Hepatocyte (in vitro differentiated cells): ENCODE data around the gene DNAJC9. TPM values are rescaled to one million over a fixed set of nuclear protein-coding genes. Genes with fewer than 3 reads are reported as not detected.

ENCODE experiments used
- DNase-seq: peaks from one replicate; pipeline ENCODE4 v3.0.0-alpha.2; 2016; ENCODE audit warnings: low spot score
- H2AFZ ChIP-seq: fragments of 200-600 bp; sonication (generic); 2 replicates; pipeline ENCODE4 v1.6.0; 2016; ENCODE audit warnings: antibody characterized with exemption, mild to moderate bottlenecking
- H3K27ac ChIP-seq: fragments of 200-600 bp; sonication (generic); 2 replicates; pipeline ENCODE4 v1.5.1; 2016; ENCODE audit warnings: mild to moderate bottlenecking
- H3K27me3 ChIP-seq: fragments of 200-600 bp; sonication (generic); 2 replicates; pipeline ENCODE4 v1.6.1; 2016
- H3K36me3 ChIP-seq: fragments of 200-600 bp; sonication (generic); replicated peaks from 2 replicates; pipeline ENCODE4 v1.5.1; 2016; ENCODE audit warnings: low read depth; ENCODE audit not compliant: insufficient read depth
- H3K4me1 ChIP-seq: fragments of 200-600 bp; sonication (generic); 2 replicates; pipeline ENCODE4 v1.5.1; 2016; ENCODE audit warnings: mild to moderate bottlenecking, moderate library complexity; ENCODE audit not compliant: insufficient read depth
- H3K4me2 ChIP-seq: fragments of 200-600 bp; sonication (generic); 2 replicates; pipeline ENCODE4 v1.6.0; 2016
- H3K4me3 ChIP-seq: fragments of 200-600 bp; sonication (generic); 2 replicates; pipeline ENCODE4 v1.5.1; 2016; ENCODE audit warnings: mild to moderate bottlenecking
- H3K79me2 ChIP-seq: fragments of 200-600 bp; sonication (generic); 2 replicates; pipeline ENCODE4 v1.6.0; 2017; ENCODE audit warnings: mild to moderate bottlenecking
- H3K9me2 ChIP-seq: fragments of 200-600 bp; sonication (generic); replicated peaks from 2 replicates; pipeline ENCODE4 v1.6.0; 2017; ENCODE audit warnings: mild to moderate bottlenecking; ENCODE audit not compliant: insufficient read depth
- H3K9me3 ChIP-seq: fragments of 200-600 bp; sonication (generic); 2 replicates; pipeline ENCODE4 v1.5.1; 2016; ENCODE audit warnings: low read depth, mild to moderate bottlenecking
- H4K20me1 ChIP-seq: fragments of 200-600 bp; sonication (generic); 2 replicates; pipeline ENCODE4 v1.6.0; 2016; ENCODE audit warnings: mild to moderate bottlenecking; ENCODE audit not compliant: insufficient read depth, poor library complexity, severe bottlenecking
- EZH2 ChIP-seq: fragments of 200-600 bp; sonication (generic); IDR thresholded peaks from 2 replicates; pipeline ENCODE4 v1.6.1; 2016; ENCODE audit warnings: antibody characterized with exemption, mild to moderate bottlenecking, borderline replicate concordance
- EZH2phosphoT487 ChIP-seq: fragments of 200-600 bp; sonication (generic); IDR thresholded peaks from one replicate; pipeline ENCODE4 v1.6.1; 2018; ENCODE audit warnings: antibody characterized with exemption, mild to moderate bottlenecking, low read depth, moderate library complexity; ENCODE audit not compliant: unreplicated experiment, severe bottlenecking
- WGBS: methylation state at CpG from one replicate; pipeline ENCODE4 v1.1.6; 2016; ENCODE audit warnings: low lambda C conversion rate; ENCODE audit errors: missing lambda C conversion rate; 5-methylcytosine and 5-hydroxymethylcytosine counted together
- polyA plus RNA-seq: library from polyadenylated mRNA; unstranded; fragments of >200 nt; fragmentation: Nextera tagmentation; extraction: Ambion mirVana; gene quantifications from 2 replicates; pipeline ENCODE4 v1.2.1, GENCODE V29; 2016
- total RNA-seq: library from RNA; depleted of rRNA; stranded (reverse); fragments of >200 nt; gene quantifications from 2 replicates; pipeline ENCODE4 v1.2.3, GENCODE V29; 2014
- TF ChIP-seq, protein P1 (sequence below): fragments of 200-600 bp; sonication (generic); IDR thresholded peaks from 2 replicates; pipeline ENCODE4 v1.5.1; 2016; ENCODE audit warnings: antibody characterized with exemption, mild to moderate bottlenecking; ENCODE audit not compliant: poor library complexity

The DNAJC9 gene
- total and polyA plus RNA-seq, 2 experiments from 2014 or later, result 17.8 to 27.2 TPM

DNA sequence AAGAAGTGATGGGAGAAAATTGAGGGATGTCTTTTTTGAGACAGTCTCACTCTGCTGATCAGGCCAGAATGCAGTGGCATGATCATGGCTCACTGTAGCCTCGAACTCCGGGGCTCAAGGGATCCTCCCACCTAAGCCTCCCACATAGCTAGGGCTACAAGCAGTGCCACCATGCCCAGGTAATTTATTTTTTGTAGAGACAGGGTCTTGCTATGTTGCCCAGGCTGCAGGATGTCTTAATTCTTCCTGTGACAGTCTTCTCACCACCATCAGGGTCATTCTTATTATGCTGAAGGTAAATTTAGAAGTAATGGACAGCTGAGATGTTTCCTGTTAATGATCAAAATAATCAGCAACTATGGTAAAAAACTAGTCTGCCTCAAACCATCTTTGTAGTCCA, 7.1 kb downstream of the DNAJC9 start:
- H3K9me2 ChIP-seq, result no peaks in the 10 kb centered on the region
- DNase-seq, result no peak
- no peaks in the 10 kb centered on the region for H3K36me3 ChIP-seq
- no peaks in the 10 kb centered on the region for H3K27me3 ChIP-seq
- H3K4me1 ChIP-seq, result peaks cover under 1% of the 10 kb centered on the region
- H2AFZ ChIP-seq, result no peak overlapping the region
- H3K4me2 ChIP-seq, result no peak overlapping the region
- TF ChIP-seq, protein P1, sequence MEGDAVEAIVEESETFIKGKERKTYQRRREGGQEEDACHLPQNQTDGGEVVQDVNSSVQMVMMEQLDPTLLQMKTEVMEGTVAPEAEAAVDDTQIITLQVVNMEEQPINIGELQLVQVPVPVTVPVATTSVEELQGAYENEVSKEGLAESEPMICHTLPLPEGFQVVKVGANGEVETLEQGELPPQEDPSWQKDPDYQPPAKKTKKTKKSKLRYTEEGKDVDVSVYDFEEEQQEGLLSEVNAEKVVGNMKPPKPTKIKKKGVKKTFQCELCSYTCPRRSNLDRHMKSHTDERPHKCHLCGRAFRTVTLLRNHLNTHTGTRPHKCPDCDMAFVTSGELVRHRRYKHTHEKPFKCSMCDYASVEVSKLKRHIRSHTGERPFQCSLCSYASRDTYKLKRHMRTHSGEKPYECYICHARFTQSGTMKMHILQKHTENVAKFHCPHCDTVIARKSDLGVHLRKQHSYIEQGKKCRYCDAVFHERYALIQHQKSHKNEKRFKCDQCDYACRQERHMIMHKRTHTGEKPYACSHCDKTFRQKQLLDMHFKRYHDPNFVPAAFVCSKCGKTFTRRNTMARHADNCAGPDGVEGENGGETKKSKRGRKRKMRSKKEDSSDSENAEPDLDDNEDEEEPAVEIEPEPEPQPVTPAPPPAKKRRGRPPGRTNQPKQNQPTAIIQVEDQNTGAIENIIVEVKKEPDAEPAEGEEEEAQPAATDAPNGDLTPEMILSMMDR, result no peak
- no peak for TF ChIP-seq EZH2
- no peak for TF ChIP-seq EZH2phosphoT487
- H3K4me3 ChIP-seq, result no peak overlapping the region
- H3K9me3 ChIP-seq, result no peaks in the 10 kb centered on the region
- WGBS, result 97% methylated on average over 2 of the region's 2 CpGs
- no peaks in the 10 kb centered on the region for H4K20me1 ChIP-seq
- no peak overlapping the region for H3K27ac ChIP-seq
- peaks cover 17% of the 10 kb centered on the region for H3K79me2 ChIP-seq

DNA sequence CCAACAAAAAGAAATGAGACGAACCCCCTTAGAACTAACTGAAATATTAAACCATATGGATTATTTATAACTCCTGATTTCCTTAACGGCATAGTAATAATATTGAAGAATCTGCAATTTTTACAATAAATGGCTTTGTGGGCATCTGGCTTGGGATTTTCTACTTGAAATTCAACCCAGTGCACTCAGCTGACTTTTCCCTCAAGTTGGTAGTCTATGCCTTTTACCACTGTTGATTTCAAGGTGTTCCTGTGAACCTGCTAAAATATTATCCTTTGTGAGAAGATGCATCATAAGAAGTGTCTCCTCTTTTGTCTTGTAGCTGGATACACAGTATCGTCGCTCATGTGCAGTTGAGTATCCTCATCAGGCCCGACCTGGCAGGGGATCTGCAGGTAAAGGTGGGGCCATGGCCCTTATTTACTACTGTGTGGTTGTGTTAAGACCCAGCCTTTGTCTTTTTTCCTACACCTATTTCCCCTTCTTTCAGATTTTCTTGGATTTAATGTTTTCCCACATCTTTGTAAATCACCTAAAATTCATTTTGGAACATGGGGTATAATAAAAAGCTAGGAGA, 8.0 kb downstream of the DNAJC9 start:
- H3K9me3 ChIP-seq, result no peaks in the 10 kb centered on the region
- H3K4me1 ChIP-seq, result no peaks in the 10 kb centered on the region
- 97% methylated on average over 5 of the region's 5 CpGs for WGBS
- H3K4me2 ChIP-seq, result no peak overlapping the region
- H3K9me2 ChIP-seq, result no peaks in the 10 kb centered on the region
- TF ChIP-seq EZH2, result no peak
- TF ChIP-seq EZH2phosphoT487, result no peak
- TF ChIP-seq, protein P1, result no peak
- H3K27ac ChIP-seq, result no peak overlapping the region
- peaks cover 9% of the 10 kb centered on the region for H3K79me2 ChIP-seq
- no peak for DNase-seq
- no peaks in the 10 kb centered on the region for H4K20me1 ChIP-seq
- H3K27me3 ChIP-seq, result no peaks in the 10 kb centered on the region
- no peak overlapping the region for H2AFZ ChIP-seq
- no peak overlapping the region for H3K4me3 ChIP-seq
- no peaks in the 10 kb centered on the region for H3K36me3 ChIP-seq

DNA sequence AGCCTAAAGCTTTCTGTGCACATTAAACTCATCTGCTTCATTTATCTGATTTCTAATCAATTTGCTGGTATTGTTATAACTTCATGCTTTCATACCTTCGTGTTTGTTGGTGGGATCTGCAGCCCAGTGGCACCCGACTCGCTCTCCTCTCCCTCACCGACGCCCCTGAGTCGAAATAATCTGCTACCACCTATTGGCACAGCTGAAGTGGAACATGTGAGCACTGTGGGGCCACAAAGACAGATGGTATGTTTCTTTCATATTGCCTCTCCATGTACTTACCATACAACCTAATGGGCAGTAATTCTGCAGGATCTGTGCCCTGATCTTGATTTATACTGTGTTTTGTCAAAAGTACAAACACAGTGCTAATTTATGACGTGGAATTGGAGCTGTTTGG, 12.4 kb downstream of the DNAJC9 start:
- Histone ChIP-seq H3K79me2 (no peaks in the 10 kb centered on the region), H3K27ac (no peak overlapping the region), H3K4me1 (no peaks in the 10 kb centered on the region), H3K4me3 (no peak overlapping the region), H3K4me2 (no peak overlapping the region), H2AFZ (no peak overlapping the region), H4K20me1 (no peaks in the 10 kb centered on the region), H3K9me2 (no peaks in the 10 kb centered on the region), H3K9me3 (no peaks in the 10 kb centered on the region), H3K27me3 (no peaks in the 10 kb centered on the region), H3K36me3 (no peaks in the 10 kb centered on the region)
- no peak for DNase-seq
- TF ChIP-seq EZH2phosphoT487 (no peak), EZH2 (no peak)
- TF ChIP-seq, protein P1, result no peak
- WGBS, result 95% methylated on average over 7 of the region's 7 CpGs

DNA sequence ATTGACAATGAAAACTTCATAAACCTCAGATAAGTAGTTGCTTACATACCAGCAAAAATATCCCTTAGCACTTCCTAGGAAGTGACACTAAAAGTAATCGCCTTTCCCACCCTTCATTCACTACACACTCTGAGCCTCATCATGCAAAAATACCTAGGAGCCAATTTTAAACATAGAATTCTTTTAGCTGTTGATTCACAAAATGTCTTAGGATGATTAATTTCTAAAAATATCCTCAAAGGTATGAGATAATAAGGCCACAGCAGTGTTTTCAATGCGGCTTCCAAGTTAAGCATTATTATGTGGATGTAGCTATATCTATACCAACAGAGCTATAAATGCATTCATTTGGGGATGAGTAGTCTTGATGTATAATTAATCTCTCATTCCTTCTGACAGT, 13.2 kb downstream of the DNAJC9 start:
- no peak for DNase-seq
- H3K36me3 ChIP-seq, result no peaks in the 10 kb centered on the region

More for the DNA sequence above, 13.2 kb downstream of the DNAJC9 start:
- Histone ChIP-seq H4K20me1 (no peaks in the 10 kb centered on the region), H3K79me2 (no peaks in the 10 kb centered on the region), H3K4me3 (no peak overlapping the region), H3K4me1 (no peaks in the 10 kb centered on the region), H3K9me3 (no peaks in the 10 kb centered on the region), H3K4me2 (no peak overlapping the region), H3K9me2 (no peaks in the 10 kb centered on the region), H3K27me3 (no peaks in the 10 kb centered on the region), H2AFZ (no peak overlapping the region), H3K27ac (no peak overlapping the region)
- no peak for TF ChIP-seq EZH2phosphoT487
- TF ChIP-seq, protein P1, result no peak
- no peak for TF ChIP-seq EZH2
- WGBS, result 93% methylated on average over 2 of the region's 2 CpGs
